GM12872 (cell line): ENCODE measurements around the gene SIRPB2.

Experiments used
- CTCF ChIP-seq: IDR thresholded peaks from 3 replicates; pipeline ENCODE4 v1.5.1; 2011; ENCODE audit warnings: low read depth, mild to moderate bottlenecking, low read length, moderate library complexity; ENCODE audit not compliant: insufficient read depth

The SIRPB2 gene

GRCh38 chr20:1426231-1426849 lies 64.9 kb downstream of the SIRPB2 start:
- TF ChIP-seq CTCF, result no peak
